ENCODE results near the gene COPS6. TPM values are rescaled to one million over a fixed set of nuclear protein-coding genes. Genes with fewer than 3 reads are reported as not detected.
A peak's percentile ranks its signal among the peaks of the same experiment; 100 is the strongest.

Gene COPS6
- total and polyA plus RNA-seq, 2 of the 4 experiments (the other 2 are of a cell fraction): 185 to 325 TPM

- H3K4me2 ChIP-seq (ENCODE audit: low read depth, low read length): peak overlapping the region; percentile 65
- intact Hi-C loops (cut with micrococcal nuclease): loop anchor here (2.0 to 5.0 kb wide), 2 partner anchors 136 to 219 kb away; no protein-coding TSS in a partner anchor
- peak; percentile 27 for DNase-seq
- TF ChIP-seq, protein P1, sequence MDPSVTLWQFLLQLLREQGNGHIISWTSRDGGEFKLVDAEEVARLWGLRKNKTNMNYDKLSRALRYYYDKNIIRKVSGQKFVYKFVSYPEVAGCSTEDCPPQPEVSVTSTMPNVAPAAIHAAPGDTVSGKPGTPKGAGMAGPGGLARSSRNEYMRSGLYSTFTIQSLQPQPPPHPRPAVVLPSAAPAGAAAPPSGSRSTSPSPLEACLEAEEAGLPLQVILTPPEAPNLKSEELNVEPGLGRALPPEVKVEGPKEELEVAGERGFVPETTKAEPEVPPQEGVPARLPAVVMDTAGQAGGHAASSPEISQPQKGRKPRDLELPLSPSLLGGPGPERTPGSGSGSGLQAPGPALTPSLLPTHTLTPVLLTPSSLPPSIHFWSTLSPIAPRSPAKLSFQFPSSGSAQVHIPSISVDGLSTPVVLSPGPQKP (IDR thresholded peaks at IDR 0.05; ENCODE audit: borderline replicate concordance, low read depth, low read length): no peak
- TF ChIP-seq NFE2L2 (IDR thresholded peaks at IDR 0.05; ENCODE audit: low read depth, low read length) (no peak), MAZ (IDR thresholded peaks at IDR 0.05; ENCODE audit: borderline replicate concordance, low read depth, low read length) (no peak; the same call in 1 of the 2 replicates), CEBPB (IDR thresholded peaks at IDR 0.05; ENCODE audit: low read depth, low read length) (peak; percentile 40), RFX5 (IDR thresholded peaks at IDR 0.05; ENCODE audit: low read depth, low read length) (no peak), USF2 (IDR thresholded peaks at IDR 0.05; ENCODE audit: low read depth, low read length) (no peak), BHLHE40 (IDR thresholded peaks at IDR 0.05; ENCODE audit: low read depth, low read length) (no peak), RCOR1 (IDR thresholded peaks at IDR 0.05; ENCODE audit: insufficient replicate concordance, low read length) (no peak), CHD1 (IDR thresholded peaks at IDR 0.05; ENCODE audit: low read depth, low read length) (no peak), SMC3 (IDR thresholded peaks at IDR 0.05; ENCODE audit: low read depth, low read length) (peak; percentile 39; the same call in 1 of the 2 replicates), POLR2A (IDR thresholded peaks at IDR 0.05; ENCODE audit: low read depth, low read length) (no peak), RAD21 (IDR thresholded peaks at IDR 0.05; ENCODE audit: low read length) (peak; percentile 67), MAFK (IDR thresholded peaks at IDR 0.05; ENCODE audit: low read depth, low read length) (no peak)
Observed at GRCh38 chr7:100130608-100131453, 42.1 kb downstream of the COPS6 start.

More at GRCh38 chr7:100130608-100131453, 42.1 kb downstream of the COPS6 start:
- Histone ChIP-seq H3K23ac (ENCODE audit: low read depth, low read length) (no peak overlapping the region), H4K20me1 (ENCODE audit: insufficient read depth, low read length) (no peaks in the 10 kb centered on the region), H3K14ac (replicated peaks; ENCODE audit: low read depth, low read length) (no peak overlapping the region), H2AK9ac (replicated peaks; ENCODE audit: low read depth, low read length, poor library complexity) (peak overlapping the region; percentile 52), H3K27me3 (ENCODE audit: control insufficient read depth, insufficient read depth, low read length) (peaks cover under 1% of the 10 kb centered on the region; the same call in 1 of the 2 replicates), H3K56ac (ENCODE audit: extremely low read depth, insufficient read depth, low read length) (no peak overlapping the region), H3K4ac (ENCODE audit: low read depth, low read length) (no peak overlapping the region), H2BK15ac (ENCODE audit: low read depth, low read length) (no peak overlapping the region), H4K91ac (ENCODE audit: insufficient read depth, low read depth, low read length) (no peak overlapping the region), H2BK5ac (ENCODE audit: low read depth, low read length, poor library complexity, severe bottlenecking) (no peak overlapping the region), H3K9me3 (ENCODE audit: control insufficient read depth, insufficient read depth, low read length) (no peaks in the 10 kb centered on the region), H2AK5ac (ENCODE audit: low read depth, low read length) (no peak overlapping the region), H2BK120ac (ENCODE audit: low read depth, low read length) (no peak overlapping the region), H3K4me1 (ENCODE audit: control insufficient read depth, insufficient read depth, low read length) (peaks cover 2% of the 10 kb centered on the region; the same call in 1 of the 2 replicates), H3K79me1 (ENCODE audit: low read depth in 1 of 2, low read length in 2 of 2) (peaks cover 7 to 26% of the 10 kb centered on the region in 2 experiments; a peak in 3 of 4 replicates), H4K8ac (ENCODE audit: low read depth in 2 of 2, low read length in 2 of 2) (peak overlapping the region in 1 of 2 experiments; percentile 24; a peak in 1 of 4 replicates), H3K9me1 (ENCODE audit: insufficient read depth, low read length) (no peaks in the 10 kb centered on the region), H3K36me3 (ENCODE audit: control insufficient read depth, insufficient read depth, low read length) (no peaks in the 10 kb centered on the region), H3K27ac (ENCODE audit: insufficient read depth, low read length) (no peak overlapping the region), H4K5ac (ENCODE audit: low read depth, low read length) (no peak overlapping the region), H2BK20ac (ENCODE audit: low read depth, low read length) (no peak overlapping the region), H3K4me3 (ENCODE audit: insufficient read depth, low read depth, low read length) (no peak overlapping the region), H3K9ac (ENCODE audit: low read depth, low read length) (no peak overlapping the region), H2AFZ (replicated peaks; ENCODE audit: low read length, poor library complexity) (peak overlapping the region; percentile 90), H3K18ac (ENCODE audit: low read depth, low read length) (no peak overlapping the region)
- dilution Hi-C loops (cut with HindIII; ENCODE audit: low sequenced_read_pairs, unreplicated experiment): no loop called here
- ChIA-PET CTCF (interaction anchor here (0.6 to 1.2 kb wide), 9 partner anchors 10 to 472 kb away, joined by 3 to 6 read pairs (median 3); partner anchors contain the start of gene GAL3ST4), POLR2A (ENCODE audit: unreplicated experiment) (no interaction called here)
- in situ Hi-C loops (cut with MboI; ENCODE audit: low sequenced_read_pairs): loop anchor here (10.0 kb wide), 1 partner anchor 214 kb away; no protein-coding TSS in a partner anchor
- 11% methylated on average over 16 of the region's 24 CpGs; no CpG with 5 or more reads in 1 of the 2 experiments for WGBS, 2 experiments (ENCODE audit: extremely low coverage in 2 of 2, insufficient read length in 1 of 2)
- 0 out of 2 replicates have a peak, but pooled peaks have one; percentile 21 for ATAC-seq (ENCODE audit: low read depth)
- BruUV-seq (replicated peaks): no TSS peak
